Uterus (tissue), 4 donors: ENCODE measurements around the gene KAT2A. TPM values are rescaled to one million over a fixed set of nuclear protein-coding genes. Genes with fewer than 3 reads are reported as not detected.

ENCODE experiments used
- DNase-seq, 2 donors: peaks; one replicate each; pipeline ENCODE4 v3.0.0-alpha.2; 2019 to 2020
- H3K27ac ChIP-seq, 2 donors: fragments of 200-600 bp; sonication (generic); 1 replicate in 1 of 2; 2 replicates in 1 of 2; pipeline ENCODE4 v1.5.1; 2016 to 2018
- H3K27me3 ChIP-seq, 2 donors: fragments of 200-600 bp; sonication (generic); one replicate each; pipeline ENCODE4 v1.5.1; 2018 to 2019; ENCODE audit warnings: control low read depth in 1 of 2
- H3K36me3 ChIP-seq, 2 donors: fragments of 200-600 bp; sonication (generic); one replicate each; pipeline ENCODE4 v1.5.1; 2019; ENCODE audit warnings: control low read depth in 1 of 2
- H3K4me1 ChIP-seq, 2 donors: fragments of 200-600 bp; sonication (generic); one replicate each; pipeline ENCODE4 v1.5.1; 2018 to 2019; ENCODE audit warnings: control low read depth in 1 of 2
- H3K4me3 ChIP-seq, 2 donors: fragments of 200-600 bp; sonication (generic); 1 replicate in 1 of 2; 2 replicates in 1 of 2; pipeline ENCODE4 v1.5.1; 2018 to 2019; ENCODE audit warnings: mild to moderate bottlenecking in 1 of 2
- H3K9me3 ChIP-seq, 2 donors: fragments of 200-600 bp; sonication (generic); one replicate each; pipeline ENCODE4 v1.5.1; 2019; ENCODE audit warnings: control low read depth in 1 of 2
- CTCF ChIP-seq, 4 experiments: fragments of 200-600 bp in 2 of 4; fragments of 450-650 bp in 2 of 4; sonication (generic) in 2 of 4; IDR thresholded peaks; one replicate each; pipeline ENCODE4 v1.5.1; 2016 to 2019; ENCODE audit warnings: antibody characterized with exemption in 4 of 4, mild to moderate bottlenecking in 2 of 4, moderate library complexity in 1 of 4
- POLR2A ChIP-seq, 2 donors: fragments of 450-650 bp; IDR thresholded peaks; one replicate each; pipeline ENCODE4 v1.6.1; 2016; ENCODE audit warnings: antibody characterized with exemption in 2 of 2, mild to moderate bottlenecking in 1 of 2, moderate library complexity in 1 of 2
- intact Hi-C: fragments of 100-400 bp; cut with DNase I; formaldehyde crosslinking; loops from one replicate; pipeline ENCODE4 v1.15.1; 2023; ENCODE audit warnings: low total_unique reads
- total RNA-seq, 4 donors: library from RNA; depleted of rRNA in 3 of 4; stranded (reverse); fragments of >200 nt in 3 of 4; gene quantifications; one replicate each; pipeline versions ENCODE4 v1.1.0 to v1.2.4, GENCODE V29; 2014 to 2023
- donor health status: DM: yes; HTN: yes; CAD: no.

KAT2A gene
- total RNA-seq, 4 donors from 2014 or later, result 20.9 to 80.9 (median 39.2) TPM

DNA sequence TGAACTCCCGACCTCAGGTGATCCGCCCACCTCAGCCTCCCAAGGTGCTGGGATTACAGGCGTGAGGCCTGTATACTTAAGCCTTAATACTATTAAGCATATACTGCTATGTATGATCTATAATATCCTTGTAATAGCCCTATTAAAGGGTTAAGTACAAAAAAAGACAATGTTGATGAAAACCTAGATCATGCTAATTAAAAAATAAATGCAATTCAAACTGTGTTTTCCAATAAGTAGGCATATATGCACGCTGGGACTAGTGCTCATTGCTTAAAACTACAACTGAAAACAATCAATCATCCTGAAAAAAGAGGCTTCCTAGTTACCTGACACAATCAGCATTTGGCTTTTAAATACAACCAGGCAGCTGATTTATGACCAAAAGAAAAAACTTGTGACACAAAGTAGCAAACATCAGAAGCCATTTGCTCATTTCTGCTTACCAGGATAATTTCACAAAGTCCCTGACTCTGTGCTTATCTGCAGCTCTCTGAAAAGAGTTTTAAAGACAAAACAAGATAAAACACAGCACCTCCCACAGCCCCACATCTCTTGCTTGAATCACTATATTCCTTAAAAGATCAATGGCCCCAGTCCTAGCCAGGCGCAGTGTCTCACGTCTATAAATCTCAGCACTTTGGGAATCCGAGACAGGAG lies 34.0 kb downstream of the KAT2A start:
- no peak overlapping the region for H3K4me3 ChIP-seq
- no peaks in the 10 kb centered on the region for H3K36me3 ChIP-seq
- H3K4me1 ChIP-seq, result no peaks in the 10 kb centered on the region
- TF ChIP-seq POLR2A (IDR thresholded peaks at IDR 0.05) (no peak), CTCF (IDR thresholded peaks at IDR 0.05) (no peak)
- intact Hi-C loops, result no loop called here
- no peaks in the 10 kb centered on the region for H3K27me3 ChIP-seq
- H3K9me3 ChIP-seq, result no peaks in the 10 kb centered on the region
- no peak overlapping the region for H3K27ac ChIP-seq
- DNase-seq, result no peak

DNA sequence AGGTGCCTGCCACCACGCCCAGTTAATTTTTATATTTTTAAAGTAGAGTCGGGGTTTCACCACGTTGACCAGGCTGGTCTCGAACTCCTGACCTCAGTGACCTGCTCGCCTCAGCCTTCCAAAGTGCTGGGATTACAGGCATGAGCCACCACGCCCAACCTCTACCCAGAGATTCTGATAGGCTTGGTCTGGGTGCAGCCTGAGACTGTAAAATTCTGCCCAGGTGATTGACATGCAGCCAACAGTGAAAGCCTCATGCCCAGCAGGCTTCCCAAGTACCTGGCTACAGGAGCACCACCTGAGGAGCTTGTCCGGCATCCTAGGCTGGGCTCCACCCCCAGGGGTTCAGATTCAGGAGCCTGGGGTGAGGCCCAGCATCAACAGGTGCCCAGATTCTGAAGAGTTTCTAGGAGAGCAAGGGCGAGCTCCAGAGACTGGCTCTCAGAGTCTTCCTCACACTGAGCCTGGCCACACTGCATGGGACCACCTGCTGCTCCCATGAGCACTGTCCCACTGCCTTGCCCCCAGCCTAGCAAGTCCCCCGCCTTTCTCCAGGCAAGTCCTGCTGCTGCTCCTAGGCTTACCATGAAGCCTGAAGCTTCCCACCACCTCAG lies 39.5 kb downstream of the KAT2A start:
- no peak for DNase-seq
- Histone ChIP-seq H3K4me3 (no peak overlapping the region), H3K27ac (no peak overlapping the region), H3K9me3 (no peaks in the 10 kb centered on the region), H3K4me1 (no peaks in the 10 kb centered on the region), H3K36me3 (no peaks in the 10 kb centered on the region), H3K27me3 (no peaks in the 10 kb centered on the region)
- intact Hi-C loops, result no loop called here
- no peak for TF ChIP-seq POLR2A (IDR thresholded peaks at IDR 0.05)
- no peak for TF ChIP-seq CTCF (IDR thresholded peaks at IDR 0.05)

- Histone ChIP-seq H3K9me3 (no peaks in the 10 kb centered on the region), H3K4me1 (no peaks in the 10 kb centered on the region), H3K36me3 (no peaks in the 10 kb centered on the region), H3K27me3 (no peaks in the 10 kb centered on the region), H3K27ac (no peak overlapping the region), H3K4me3 (no peak overlapping the region)
- intact Hi-C loops, result no loop called here
- DNase-seq, result no peak
- TF ChIP-seq POLR2A (IDR thresholded peaks at IDR 0.05), result no peak
- no peak for TF ChIP-seq CTCF (IDR thresholded peaks at IDR 0.05)
Measured at GRCh38 chr17:42079541-42079940, 41.6 kb downstream of the KAT2A start.

DNA sequence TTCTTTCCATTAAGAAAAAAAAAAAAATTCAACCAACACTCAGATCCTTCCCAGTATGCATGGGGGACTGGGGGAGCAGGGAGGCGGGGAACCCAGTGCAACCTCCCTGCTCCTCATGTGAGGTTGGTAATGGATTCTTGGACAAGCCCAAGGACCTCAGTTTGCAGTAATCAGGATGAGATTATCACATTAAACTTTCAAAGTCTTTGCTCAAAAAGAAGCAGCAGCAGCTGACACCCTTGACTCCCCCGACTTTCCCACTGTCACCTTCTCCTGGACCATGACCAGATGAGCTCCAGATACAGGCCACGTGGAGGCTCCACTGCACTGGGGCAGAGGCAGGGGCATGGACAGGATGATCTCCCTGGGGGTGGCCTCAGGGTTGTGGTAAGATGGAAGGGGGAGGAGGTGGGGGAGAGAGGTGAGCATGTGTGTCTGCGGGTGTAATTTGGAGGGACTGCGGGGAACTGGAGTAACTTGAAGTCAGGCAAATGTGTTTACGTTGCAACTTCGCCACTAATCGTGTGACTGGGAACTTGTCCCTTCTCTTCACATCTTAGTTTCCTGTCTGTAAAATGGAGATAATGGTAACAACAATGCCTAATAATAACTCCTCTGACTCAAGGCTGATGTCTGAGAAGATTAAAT lies 42.6 kb downstream of the KAT2A start:
- TF ChIP-seq CTCF (IDR thresholded peaks at IDR 0.05) (no peak), POLR2A (IDR thresholded peaks at IDR 0.05) (no peak)
- H3K36me3 ChIP-seq, result no peaks in the 10 kb centered on the region
- no peaks in the 10 kb centered on the region for H3K9me3 ChIP-seq
- no peaks in the 10 kb centered on the region for H3K4me1 ChIP-seq
- H3K27ac ChIP-seq, result no peak overlapping the region
- no peak overlapping the region for H3K4me3 ChIP-seq
- no peak for DNase-seq
- no peaks in the 10 kb centered on the region for H3K27me3 ChIP-seq
- intact Hi-C loops, result no loop called here

- intact Hi-C loops, result no loop called here
Measured at GRCh38 chr17:42077755-42078154, 43.4 kb downstream of the KAT2A start.

More at GRCh38 chr17:42077755-42078154, 43.4 kb downstream of the KAT2A start:
- H3K4me3 ChIP-seq, result no peak overlapping the region
- H3K36me3 ChIP-seq, result no peaks in the 10 kb centered on the region
- no peak for DNase-seq
- TF ChIP-seq CTCF (IDR thresholded peaks at IDR 0.05) (no peak), POLR2A (IDR thresholded peaks at IDR 0.05) (no peak)
- H3K9me3 ChIP-seq, result no peaks in the 10 kb centered on the region
- H3K4me1 ChIP-seq, result no peaks in the 10 kb centered on the region
- peaks cover 2 to 3% of the 10 kb centered on the region in 2 donors for H3K27me3 ChIP-seq
- no peak overlapping the region for H3K27ac ChIP-seq
